Peyer's patch (tissue), 4 donors: Measurements from ENCODE around the gene HLA-A. TPM values are rescaled to one million over a fixed set of nuclear protein-coding genes. Genes with fewer than 3 reads are reported as not detected.
"Not testable (repeated sequence)": the region's sequence is repeated elsewhere in the genome, so short reads cannot be mapped to it uniquely, and the experiment has no call there.

Experiments used
- DNase-seq, 3 donors: peaks; one replicate each; pipeline ENCODE4 v3.0.0-alpha.2; 2017 to 2019
- H3K27ac ChIP-seq, 4 donors: fragments of 200-600 bp; sonication (generic); one replicate each; pipeline ENCODE4 v1.5.1; 2016 to 2019
- H3K27me3 ChIP-seq, 2 donors: fragments of 200-600 bp; sonication (generic); one replicate each; pipeline ENCODE4 v1.5.1; 2019
- H3K36me3 ChIP-seq, 3 donors: fragments of 200-600 bp; sonication (generic); one replicate each; pipeline ENCODE4 v1.5.1; 2016 to 2019
- H3K4me1 ChIP-seq, 4 donors: fragments of 200-600 bp; sonication (generic); one replicate each; pipeline ENCODE4 v1.5.1; 2016 to 2019
- H3K4me3 ChIP-seq, 4 donors: fragments of 200-600 bp; sonication (generic); 1 replicate in 3 of 4; 2 replicates in 1 of 4; pipeline ENCODE4 v1.5.1; 2016 to 2019; ENCODE audit warnings: mild to moderate bottlenecking in 1 of 4
- H3K9me3 ChIP-seq, 4 donors: fragments of 200-600 bp; sonication (generic); one replicate each; pipeline ENCODE4 v1.5.1; 2016 to 2019; ENCODE audit warnings: mild to moderate bottlenecking in 1 of 4
- POLR2A ChIP-seq, 2 donors: fragments of 450-650 bp; IDR thresholded peaks; one replicate each; pipeline ENCODE4 v1.5.1; 2017; ENCODE audit warnings: antibody characterized with exemption in 2 of 2, mild to moderate bottlenecking in 2 of 2, moderate library complexity in 2 of 2
- total RNA-seq, 4 donors: library from RNA; depleted of rRNA; stranded (reverse); fragments of >200 nt; gene quantifications; one replicate each; pipeline ENCODE4 v1.1.0, GENCODE V29; 2016
- TF ChIP-seq, protein P1 (sequence below), 6 experiments: fragments of 450-650 bp in 4 of 6; fragments of 200-600 bp in 2 of 6; sonication (generic) in 1 of 6; IDR thresholded peaks; one replicate each; pipeline ENCODE4 v1.5.1; 2017 to 2019; ENCODE audit warnings: antibody characterized with exemption in 6 of 6, mild to moderate bottlenecking in 3 of 6, moderate library complexity in 1 of 6

The HLA-A gene
- total RNA-seq, 4 donors from 2014 or later: 296 to 1,668 (median 1,428) TPM

DNA sequence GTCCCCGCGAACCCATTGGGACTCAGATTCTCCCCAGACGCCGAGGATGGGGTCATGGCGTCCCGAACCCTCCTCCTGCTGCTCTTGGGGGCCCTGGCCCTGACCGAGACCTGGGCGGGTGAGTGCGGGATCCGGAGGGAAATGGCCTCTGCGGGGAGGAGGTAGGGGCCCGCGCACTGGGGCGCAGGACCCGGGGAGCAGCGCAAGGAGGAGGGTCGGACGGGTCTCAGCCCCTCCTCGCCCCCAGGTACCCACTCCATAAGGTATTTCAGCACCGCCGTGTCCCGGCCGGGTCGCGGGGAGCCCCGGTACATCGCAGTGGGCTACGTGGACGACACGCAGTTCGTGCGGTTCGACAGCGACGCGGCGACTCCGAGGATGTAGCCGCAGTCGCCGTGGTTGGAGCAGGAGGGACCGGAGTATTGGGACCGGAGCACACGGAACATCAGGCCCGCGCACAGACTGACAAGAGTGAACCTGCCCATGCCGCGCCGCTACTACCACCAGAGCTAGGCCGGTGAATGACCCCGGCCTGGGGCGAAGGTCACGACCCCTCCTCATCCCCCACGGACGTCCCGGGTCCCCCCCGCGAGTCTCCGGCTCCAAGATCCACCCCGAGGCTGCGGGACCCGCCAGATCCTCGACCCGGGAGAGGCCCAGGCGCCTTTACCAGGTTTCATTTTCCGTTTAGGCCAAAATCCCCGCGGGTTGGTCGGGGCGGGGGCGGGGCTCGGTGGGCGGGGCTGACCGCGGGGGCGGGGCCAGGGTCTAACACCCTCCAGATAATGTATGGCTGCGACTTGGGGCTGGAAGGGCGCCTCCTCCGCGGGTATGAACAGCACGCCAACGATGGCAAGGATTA lies 15.7 kb upstream of the HLA-A start:
- H3K4me3 ChIP-seq: peak overlapping the region in 3 of 4 donors; percentile 54 to 86 (median 73)
- peak in 2 of 3 donors; percentile 89 to 92 for DNase-seq
- peak overlapping the region in 3 of 4 donors; percentile 83 to 99 (median 99) for H3K27ac ChIP-seq
- TF ChIP-seq POLR2A (IDR thresholded peaks at IDR 0.05): peak in 1 of 2 donors; percentile 53
- TF ChIP-seq, protein P1, sequence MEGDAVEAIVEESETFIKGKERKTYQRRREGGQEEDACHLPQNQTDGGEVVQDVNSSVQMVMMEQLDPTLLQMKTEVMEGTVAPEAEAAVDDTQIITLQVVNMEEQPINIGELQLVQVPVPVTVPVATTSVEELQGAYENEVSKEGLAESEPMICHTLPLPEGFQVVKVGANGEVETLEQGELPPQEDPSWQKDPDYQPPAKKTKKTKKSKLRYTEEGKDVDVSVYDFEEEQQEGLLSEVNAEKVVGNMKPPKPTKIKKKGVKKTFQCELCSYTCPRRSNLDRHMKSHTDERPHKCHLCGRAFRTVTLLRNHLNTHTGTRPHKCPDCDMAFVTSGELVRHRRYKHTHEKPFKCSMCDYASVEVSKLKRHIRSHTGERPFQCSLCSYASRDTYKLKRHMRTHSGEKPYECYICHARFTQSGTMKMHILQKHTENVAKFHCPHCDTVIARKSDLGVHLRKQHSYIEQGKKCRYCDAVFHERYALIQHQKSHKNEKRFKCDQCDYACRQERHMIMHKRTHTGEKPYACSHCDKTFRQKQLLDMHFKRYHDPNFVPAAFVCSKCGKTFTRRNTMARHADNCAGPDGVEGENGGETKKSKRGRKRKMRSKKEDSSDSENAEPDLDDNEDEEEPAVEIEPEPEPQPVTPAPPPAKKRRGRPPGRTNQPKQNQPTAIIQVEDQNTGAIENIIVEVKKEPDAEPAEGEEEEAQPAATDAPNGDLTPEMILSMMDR (IDR thresholded peaks at IDR 0.05): no peak
- H3K36me3 ChIP-seq: no peaks in the 10 kb centered on the region
- no peaks in the 10 kb centered on the region for H3K4me1 ChIP-seq
- no peaks in the 10 kb centered on the region for H3K27me3 ChIP-seq
- H3K9me3 ChIP-seq: no peaks in the 10 kb centered on the region

DNA sequence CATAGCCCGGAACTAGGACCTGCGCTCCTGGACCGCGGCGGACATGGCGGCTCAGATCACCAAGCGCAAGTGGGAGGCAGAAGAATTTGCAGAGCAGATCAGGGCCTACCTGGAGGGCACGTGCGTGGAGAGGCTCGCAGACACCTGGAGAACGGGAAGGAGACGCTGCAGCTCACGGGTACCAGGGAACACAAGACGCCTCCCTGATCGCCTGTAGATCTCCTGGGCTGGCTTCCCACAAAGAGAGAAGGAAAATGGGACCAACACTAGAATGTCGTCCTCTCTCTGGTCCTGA lies 15.1 kb upstream of the HLA-A start:
- TF ChIP-seq, protein P1 (IDR thresholded peaks at IDR 0.05): peak in 1 of 6 experiments; percentile 12
- peak in 1 of 2 donors; percentile 83 for TF ChIP-seq POLR2A (IDR thresholded peaks at IDR 0.05)
- Histone ChIP-seq H3K27ac (peak overlapping the region in 3 of 4 donors; percentile 83 to 99 (median 99)), H3K4me1 (no peaks in the 10 kb centered on the region), H3K9me3 (no peaks in the 10 kb centered on the region), H3K4me3 (peak overlapping the region in 3 of 4 donors; percentile 54 to 86 (median 73)), H3K27me3 (no peaks in the 10 kb centered on the region), H3K36me3 (no peaks in the 10 kb centered on the region)
- DNase-seq: no peak

DNA sequence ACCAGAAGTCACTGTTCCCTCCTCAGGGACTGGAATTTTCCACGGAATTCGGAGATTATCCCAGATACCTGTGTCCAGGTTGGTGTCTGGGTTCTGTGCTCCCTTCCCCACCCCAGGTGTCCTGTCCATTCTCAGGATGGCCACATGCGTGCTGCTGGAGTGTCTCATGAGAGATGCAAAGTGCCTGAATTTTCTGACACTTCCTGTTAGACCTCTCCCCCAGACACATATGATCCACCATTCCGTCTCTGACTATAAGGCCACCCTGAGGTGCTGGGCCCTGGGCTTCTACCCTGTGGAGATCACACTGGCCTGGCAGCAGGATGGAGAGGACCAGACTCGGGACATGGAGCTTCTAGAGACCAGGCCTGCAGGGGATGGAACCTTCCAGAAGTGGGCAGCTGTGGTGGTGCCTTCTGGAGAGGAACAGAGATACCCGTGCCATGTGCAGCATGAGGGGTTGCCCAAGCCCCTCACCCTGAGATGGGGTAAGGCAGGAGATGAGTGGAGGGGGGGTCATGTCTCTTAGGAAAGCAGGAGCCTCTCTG lies 14.4 kb upstream of the HLA-A start:
- Histone ChIP-seq H3K9me3 (no peaks in the 10 kb centered on the region), H3K36me3 (no peaks in the 10 kb centered on the region), H3K27me3 (no peaks in the 10 kb centered on the region), H3K27ac (no peak overlapping the region), H3K4me3 (no peak overlapping the region), H3K4me1 (no peaks in the 10 kb centered on the region)
- no peak for TF ChIP-seq POLR2A (IDR thresholded peaks at IDR 0.05)
- TF ChIP-seq, protein P1 (IDR thresholded peaks at IDR 0.05): no peak
- DNase-seq: no peak

DNA sequence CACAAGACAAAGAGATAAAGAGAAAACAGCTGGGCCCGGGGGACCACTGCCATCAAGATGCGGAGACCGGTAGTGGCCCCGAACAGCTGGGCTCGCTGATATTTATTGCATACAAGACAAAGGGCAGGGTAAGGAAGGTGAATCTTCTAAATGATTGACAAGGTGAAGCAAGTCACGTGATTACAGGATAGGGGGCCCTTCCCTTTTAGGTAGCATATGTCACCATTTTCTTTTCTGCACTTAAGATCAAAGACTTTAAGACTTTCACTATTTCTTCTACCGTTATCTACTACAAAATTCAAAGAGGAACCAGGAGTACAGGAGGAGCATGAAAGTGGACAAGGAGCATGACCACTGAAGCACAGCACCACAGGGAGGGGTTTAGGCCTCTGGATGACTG lies 12.3 kb upstream of the HLA-A start:
- H3K4me3 ChIP-seq, H3K27me3 ChIP-seq, H3K4me1 ChIP-seq, DNase-seq, H3K9me3 ChIP-seq, H3K27ac ChIP-seq, H3K36me3 ChIP-seq: not testable (repeated sequence)

DNA sequence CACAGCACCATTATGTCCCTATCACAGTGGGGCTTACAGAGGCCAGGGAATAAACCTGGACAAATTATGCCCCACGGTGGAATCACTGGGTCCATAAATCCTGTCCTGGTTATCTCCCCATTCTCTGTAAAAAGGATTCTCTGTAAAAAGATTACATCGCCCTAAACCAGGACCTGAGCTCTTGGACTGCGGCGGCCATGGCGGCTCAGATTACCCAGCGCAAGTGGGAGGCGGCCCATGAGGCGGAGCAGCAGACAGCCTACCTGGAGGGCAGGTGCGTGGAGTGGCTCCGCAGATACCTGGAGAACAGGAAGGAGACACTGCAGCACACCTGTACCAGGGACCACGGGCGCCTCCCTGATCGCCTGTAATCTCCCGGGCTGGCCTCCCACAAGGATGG lies 8.4 kb upstream of the HLA-A start:
- H3K27ac ChIP-seq: no peak overlapping the region
- no peaks in the 10 kb centered on the region for H3K27me3 ChIP-seq
- H3K36me3 ChIP-seq: no peaks in the 10 kb centered on the region
- no peak for TF ChIP-seq POLR2A (IDR thresholded peaks at IDR 0.05)
- TF ChIP-seq, protein P1 (IDR thresholded peaks at IDR 0.05): no peak
- H3K9me3 ChIP-seq: no peaks in the 10 kb centered on the region
- no peaks in the 10 kb centered on the region for H3K4me1 ChIP-seq
- no peak overlapping the region for H3K4me3 ChIP-seq
- no peak for DNase-seq

DNA sequence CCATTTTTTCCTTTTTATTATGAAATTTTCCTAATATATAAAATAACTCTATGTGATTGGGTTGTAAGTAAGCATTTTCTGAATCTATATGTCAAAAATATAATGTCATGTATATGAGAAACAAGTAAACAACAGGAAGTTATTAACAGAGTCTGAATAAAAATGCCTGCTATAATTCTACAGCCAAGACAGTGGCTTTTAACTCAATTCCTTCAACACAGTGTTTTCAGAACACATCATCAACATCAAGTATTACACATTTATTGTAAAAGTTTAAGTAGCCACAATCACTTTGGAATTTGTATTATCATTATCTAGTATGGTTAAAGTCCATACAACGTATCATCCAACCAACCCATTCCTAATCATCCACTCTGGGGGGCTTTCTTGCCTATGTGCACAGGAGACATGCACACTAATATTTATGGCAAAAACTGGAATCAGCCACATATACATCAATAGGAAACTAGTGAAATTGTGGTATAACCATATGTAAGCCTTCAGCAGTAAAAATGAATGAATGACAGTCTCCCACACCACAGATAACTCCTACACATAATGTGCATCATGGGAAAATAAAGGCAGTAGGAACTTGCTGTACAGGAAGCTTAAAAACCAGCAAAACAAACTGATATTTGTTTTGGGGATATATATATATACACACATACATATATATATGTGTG lies 6.9 kb upstream of the HLA-A start:
- TF ChIP-seq, protein P1 (IDR thresholded peaks at IDR 0.05): no peak
- no peak for TF ChIP-seq POLR2A (IDR thresholded peaks at IDR 0.05)
- Histone ChIP-seq H3K4me1 (no peaks in the 10 kb centered on the region), H3K9me3 (no peaks in the 10 kb centered on the region), H3K4me3 (no peak overlapping the region), H3K27me3 (no peaks in the 10 kb centered on the region), H3K27ac (no peak overlapping the region), H3K36me3 (no peaks in the 10 kb centered on the region)
- DNase-seq: no peak
